Progenitor cell of endocrine pancreas (in vitro differentiated cells): ENCODE measurements around the gene DNAJA3. TPM values are rescaled to one million over a fixed set of nuclear protein-coding genes. Genes with fewer than 3 reads are reported as not detected.

ENCODE experiments used
- DNase-seq: peaks from one replicate; pipeline ENCODE4 v3.0.0; 2021; ENCODE audit warnings: low spot score; ENCODE audit not compliant: unreplicated experiment
- H3K27ac Mint-ChIP-seq: 2 replicates; pipeline ENCODE4 v1.8.0; 2021; ENCODE audit warnings: mild to moderate bottlenecking, moderate library complexity, mixed read lengths
- H3K27me3 Mint-ChIP-seq: 2 replicates; pipeline ENCODE4 v1.8.0; 2021; ENCODE audit warnings: mixed read lengths
- H3K36me3 Mint-ChIP-seq: 2 replicates; pipeline ENCODE4 v1.8.0; 2022; ENCODE audit warnings: mixed read lengths; ENCODE audit not compliant: insufficient read depth
- H3K4me1 Mint-ChIP-seq: 2 replicates; pipeline ENCODE4 v1.8.0; 2021; ENCODE audit warnings: low read depth, mixed read lengths
- H3K4me3 Mint-ChIP-seq: 2 replicates; pipeline ENCODE4 v1.8.0; 2021; ENCODE audit warnings: low read depth, mild to moderate bottlenecking, moderate library complexity, mixed read lengths
- H3K9me3 Mint-ChIP-seq: 2 replicates; pipeline ENCODE4 v1.8.0; 2021; ENCODE audit warnings: low read depth, mixed read lengths
- total RNA-seq: library from RNA; stranded (reverse); gene quantifications from 2 replicates; pipeline ENCODE4 v1.2.1, GENCODE V29; 2021
- TF ChIP-seq, protein P1 (sequence below): fragments of 200-600 bp; sonication (generic); IDR thresholded peaks from one replicate; pipeline ENCODE4 v1.5.0; 2021; ENCODE audit warnings: antibody characterized with exemption, mild to moderate bottlenecking; ENCODE audit not compliant: unreplicated experiment

DNAJA3 gene
- total RNA-seq, 1 donor from 2014 or later: 42.3 TPM

DNA sequence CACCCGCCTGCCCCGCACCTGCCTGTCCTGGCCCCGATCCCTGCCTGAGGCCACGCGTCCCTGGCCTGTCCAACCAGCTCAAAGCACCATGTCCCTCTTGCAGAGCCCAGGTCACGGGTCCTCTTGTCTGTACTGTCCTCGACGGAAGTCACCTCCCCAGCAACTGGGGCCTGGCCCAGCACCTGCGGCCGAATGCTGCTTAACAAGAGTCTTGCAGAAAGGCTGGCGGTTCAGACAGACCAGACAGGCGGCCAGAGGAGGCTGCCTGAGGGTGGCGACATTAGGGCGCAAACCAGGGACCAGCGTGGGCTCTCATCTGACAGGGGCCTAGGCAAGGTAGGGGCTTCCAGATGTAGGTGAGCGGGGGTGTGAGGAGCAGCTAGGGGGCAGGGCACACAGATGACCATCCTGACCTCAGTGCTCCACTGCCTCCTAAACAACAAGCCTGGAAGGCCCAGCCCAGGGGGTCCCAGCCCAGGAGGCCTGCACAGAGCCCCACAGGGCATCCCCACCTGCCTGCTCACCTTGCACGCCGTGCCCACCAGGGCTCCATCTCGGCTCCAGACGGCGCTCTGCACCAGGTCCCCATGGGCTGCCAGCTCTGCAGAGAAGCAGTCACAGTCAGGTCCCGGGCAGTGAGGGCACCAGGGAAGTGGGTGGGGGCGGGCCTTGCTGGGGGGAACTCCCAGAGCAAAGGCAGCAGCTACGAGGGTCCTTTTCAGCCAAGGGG is 20.5 kb upstream of the DNAJA3 start:
- DNase-seq: no peak
- Mint-ChIP-seq H3K27ac (no peak overlapping the region), H3K4me3 (no peak overlapping the region), H3K4me1 (no peaks in the 10 kb centered on the region), H3K36me3 (peaks cover 3% of the 10 kb centered on the region), H3K9me3 (no peaks in the 10 kb centered on the region), H3K27me3 (no peaks in the 10 kb centered on the region)
- TF ChIP-seq, protein P1, sequence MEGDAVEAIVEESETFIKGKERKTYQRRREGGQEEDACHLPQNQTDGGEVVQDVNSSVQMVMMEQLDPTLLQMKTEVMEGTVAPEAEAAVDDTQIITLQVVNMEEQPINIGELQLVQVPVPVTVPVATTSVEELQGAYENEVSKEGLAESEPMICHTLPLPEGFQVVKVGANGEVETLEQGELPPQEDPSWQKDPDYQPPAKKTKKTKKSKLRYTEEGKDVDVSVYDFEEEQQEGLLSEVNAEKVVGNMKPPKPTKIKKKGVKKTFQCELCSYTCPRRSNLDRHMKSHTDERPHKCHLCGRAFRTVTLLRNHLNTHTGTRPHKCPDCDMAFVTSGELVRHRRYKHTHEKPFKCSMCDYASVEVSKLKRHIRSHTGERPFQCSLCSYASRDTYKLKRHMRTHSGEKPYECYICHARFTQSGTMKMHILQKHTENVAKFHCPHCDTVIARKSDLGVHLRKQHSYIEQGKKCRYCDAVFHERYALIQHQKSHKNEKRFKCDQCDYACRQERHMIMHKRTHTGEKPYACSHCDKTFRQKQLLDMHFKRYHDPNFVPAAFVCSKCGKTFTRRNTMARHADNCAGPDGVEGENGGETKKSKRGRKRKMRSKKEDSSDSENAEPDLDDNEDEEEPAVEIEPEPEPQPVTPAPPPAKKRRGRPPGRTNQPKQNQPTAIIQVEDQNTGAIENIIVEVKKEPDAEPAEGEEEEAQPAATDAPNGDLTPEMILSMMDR: no peak

DNA sequence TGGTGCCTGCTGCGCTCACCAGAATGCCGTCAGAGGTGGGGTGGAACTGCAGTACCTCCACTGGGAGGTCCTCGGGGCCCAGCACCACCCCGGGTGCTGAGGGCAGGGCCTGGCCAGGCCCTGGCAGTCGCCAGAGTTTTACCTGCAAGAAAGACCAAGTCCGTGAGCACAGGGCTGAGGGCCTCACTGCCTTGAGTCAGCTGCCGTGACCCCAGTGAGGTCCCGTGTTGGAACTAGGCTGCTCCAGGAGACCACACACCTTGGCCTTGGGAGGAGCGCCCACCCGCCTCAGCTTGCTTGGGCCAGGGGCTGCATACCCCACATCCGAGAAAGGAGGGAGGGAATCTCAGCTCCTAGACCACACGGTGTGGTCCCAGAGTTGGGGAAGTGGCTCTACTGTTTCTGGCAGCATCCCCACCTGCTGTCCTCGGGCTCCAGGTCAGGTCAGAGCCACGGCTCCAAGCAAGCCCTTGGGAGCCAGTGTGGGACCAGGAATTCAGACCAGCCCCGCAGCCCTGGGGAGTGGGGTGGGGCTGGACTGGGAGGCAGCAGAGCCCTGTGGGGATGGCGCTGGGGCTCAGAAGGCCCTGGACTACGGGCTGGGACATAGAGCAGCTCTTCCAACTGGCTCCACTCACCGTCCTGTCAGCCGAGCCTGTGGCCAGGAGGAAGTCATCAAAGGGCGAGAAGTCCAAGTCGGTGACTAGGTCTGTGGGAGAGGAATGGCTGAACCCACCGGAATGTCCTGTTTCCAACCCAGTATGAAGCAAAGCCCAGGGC is 17.9 kb upstream of the DNAJA3 start:
- Mint-ChIP-seq H3K4me3 (no peak overlapping the region), H3K9me3 (no peaks in the 10 kb centered on the region), H3K27ac (no peak overlapping the region), H3K4me1 (no peaks in the 10 kb centered on the region), H3K27me3 (no peaks in the 10 kb centered on the region), H3K36me3 (peaks cover 2% of the 10 kb centered on the region)
- no peak for DNase-seq
- TF ChIP-seq, protein P1: no peak

DNA sequence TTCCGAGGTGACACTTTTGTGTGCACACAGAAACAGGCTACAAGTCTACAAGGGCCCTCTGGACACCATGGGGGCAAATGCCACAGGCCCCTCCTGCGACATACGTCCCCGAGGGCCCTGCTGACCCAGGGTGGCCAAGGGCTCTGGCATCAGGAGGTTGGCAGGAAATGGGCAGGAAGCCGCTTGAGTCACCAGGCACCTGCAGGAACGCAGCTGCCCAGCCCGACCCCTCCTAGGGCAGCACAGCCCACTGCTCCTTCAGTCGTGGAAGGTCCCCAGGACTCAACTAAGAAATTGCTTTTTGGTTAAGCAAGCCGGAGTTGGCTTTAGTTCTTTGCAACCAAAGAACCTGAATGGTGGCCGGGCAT is 17.4 kb upstream of the DNAJA3 start:
- no peak for DNase-seq
- H3K27ac Mint-ChIP-seq: no peak overlapping the region
- H3K9me3 Mint-ChIP-seq: no peaks in the 10 kb centered on the region
- TF ChIP-seq, protein P1: no peak
- H3K36me3 Mint-ChIP-seq: peaks cover 2% of the 10 kb centered on the region
- no peaks in the 10 kb centered on the region for H3K27me3 Mint-ChIP-seq
- no peak overlapping the region for H3K4me3 Mint-ChIP-seq
- H3K4me1 Mint-ChIP-seq: no peaks in the 10 kb centered on the region

DNA sequence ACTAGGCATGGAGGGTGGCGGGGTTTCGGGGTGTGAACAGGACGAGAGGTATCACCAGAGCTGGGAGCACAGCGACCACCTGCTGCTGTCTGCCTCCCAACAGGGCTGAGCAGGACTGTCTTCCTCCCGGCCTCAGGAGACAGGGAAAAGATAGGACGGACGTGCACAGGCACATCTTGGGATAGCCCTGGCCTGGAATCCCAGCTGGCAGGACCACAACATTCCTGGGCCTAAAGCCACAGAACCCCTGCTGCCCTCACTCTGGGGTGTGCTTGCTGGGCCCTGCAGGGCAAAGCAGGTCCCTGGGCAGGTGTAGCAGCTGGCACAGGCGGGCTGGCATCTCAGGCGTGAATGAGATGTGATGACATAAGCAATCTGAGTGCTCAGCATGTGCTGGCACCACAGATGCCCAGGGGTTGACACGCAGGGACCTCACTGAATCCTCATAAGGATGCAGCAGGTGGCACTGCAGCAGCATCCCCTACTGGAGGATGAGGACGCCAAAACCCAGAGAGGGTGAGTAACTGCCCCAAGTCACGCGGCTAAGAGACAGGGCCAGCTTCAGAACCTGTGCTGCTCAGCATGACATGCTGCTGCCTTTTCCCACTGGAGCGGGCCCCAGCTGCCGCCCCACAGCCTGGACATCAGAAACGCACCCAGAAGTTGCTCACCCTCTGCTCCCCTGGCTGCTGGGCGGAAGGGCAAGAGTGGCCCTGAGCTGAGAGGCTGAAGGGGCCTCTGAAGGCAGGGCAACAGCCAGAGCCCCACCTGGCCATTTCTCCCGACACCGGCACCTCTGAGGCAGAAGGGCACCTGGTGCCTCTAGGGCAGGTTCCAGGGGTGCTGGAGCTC is 16.4 kb upstream of the DNAJA3 start:
- H3K36me3 Mint-ChIP-seq: peaks cover 2% of the 10 kb centered on the region
- no peak for DNase-seq
- peaks cover under 1% of the 10 kb centered on the region for H3K4me1 Mint-ChIP-seq
- H3K27me3 Mint-ChIP-seq: no peaks in the 10 kb centered on the region
- H3K27ac Mint-ChIP-seq: no peak overlapping the region
- H3K9me3 Mint-ChIP-seq: no peaks in the 10 kb centered on the region
- TF ChIP-seq, protein P1: no peak
- no peak overlapping the region for H3K4me3 Mint-ChIP-seq
